Measurements from ENCODE around the gene TMEM200A. TPM values are rescaled to one million over a fixed set of nuclear protein-coding genes. Genes with fewer than 3 reads are reported as not detected.

TMEM200A gene
- polyA plus RNA-seq, 1 donor from 2014 or later: 31.3 TPM

- H3K79me2 ChIP-seq (replicated peaks; ENCODE audit: insufficient read depth, low read length): no peaks in the 10 kb centered on the region
- H3K9me3 ChIP-seq (ENCODE audit: low read length): no peaks in the 10 kb centered on the region
- TF ChIP-seq CTCF (IDR thresholded peaks at IDR 0.05; ENCODE audit: poor library complexity, severe bottlenecking) (no peak), SMC3 (conservative IDR thresholded peaks at IDR 0.05; ENCODE audit: poor library complexity) (no peak), EZH2 (IDR thresholded peaks at IDR 0.05; ENCODE audit: borderline replicate concordance, insufficient read depth, low read length, poor library complexity, severe bottlenecking) (no peak), REST (IDR thresholded peaks at IDR 0.05; ENCODE audit: borderline replicate concordance) (no peak), TAF1 (IDR thresholded peaks at IDR 0.05; ENCODE audit: low read depth) (no peak), MXI1 (conservative IDR thresholded peaks at IDR 0.05; ENCODE audit: poor library complexity, severe bottlenecking) (no peak), RAD21 (conservative IDR thresholded peaks at IDR 0.05) (no peak), EP300 (conservative IDR thresholded peaks at IDR 0.05; ENCODE audit: poor library complexity, severe bottlenecking) (no peak), POLR2AphosphoS5 (IDR thresholded peaks at IDR 0.05) (no peak)
- H3F3A ChIP-seq (ENCODE audit: insufficient read depth, low read length, poor library complexity, severe bottlenecking): no peaks in the 10 kb centered on the region
- H3K27me3 ChIP-seq (ENCODE audit: insufficient read depth, low read depth, low read length): no peaks in the 10 kb centered on the region
- no peaks in the 10 kb centered on the region for H3K36me3 ChIP-seq (ENCODE audit: insufficient read depth, low read length)
- H3K4me2 ChIP-seq (ENCODE audit: low read length): no peak overlapping the region
- no peak overlapping the region for H3K9ac ChIP-seq (ENCODE audit: low read length)
- H3K27ac ChIP-seq (ENCODE audit: low read length): no peak overlapping the region
- H3K4me3 ChIP-seq (ENCODE audit: low read length): no peak overlapping the region
- H4K20me1 ChIP-seq (ENCODE audit: insufficient read depth): no peaks in the 10 kb centered on the region
- no peak overlapping the region for H2AFZ ChIP-seq (ENCODE audit: low read depth, low read length)
- H3K9me2 ChIP-seq (ENCODE audit: insufficient read depth, low read length): no peaks in the 10 kb centered on the region
Measured at GRCh38 chr6:130486417-130486816, 120.6 kb downstream of the TMEM200A start.

GRCh38 chr6:130489514-130489913 is 123.7 kb downstream of the TMEM200A start:
- H3K4me3 ChIP-seq (ENCODE audit: low read length): no peak overlapping the region

More at GRCh38 chr6:130489514-130489913, 123.7 kb downstream of the TMEM200A start:
- H3K9me2 ChIP-seq (ENCODE audit: insufficient read depth, low read length): no peaks in the 10 kb centered on the region
- no peak overlapping the region for H3K27ac ChIP-seq (ENCODE audit: low read length)
- no peak overlapping the region for H2AFZ ChIP-seq (ENCODE audit: low read depth, low read length)
- no peak overlapping the region for H3K4me2 ChIP-seq (ENCODE audit: low read length)
- no peaks in the 10 kb centered on the region for H3K79me2 ChIP-seq (replicated peaks; ENCODE audit: insufficient read depth, low read length)
- H4K20me1 ChIP-seq (ENCODE audit: insufficient read depth): no peaks in the 10 kb centered on the region
- H3K27me3 ChIP-seq (ENCODE audit: insufficient read depth, low read depth, low read length): no peaks in the 10 kb centered on the region
- TF ChIP-seq EZH2 (IDR thresholded peaks at IDR 0.05; ENCODE audit: borderline replicate concordance, insufficient read depth, low read length, poor library complexity, severe bottlenecking): no peak
- TF ChIP-seq REST (IDR thresholded peaks at IDR 0.05; ENCODE audit: borderline replicate concordance): no peak
- no peak for TF ChIP-seq POLR2AphosphoS5 (IDR thresholded peaks at IDR 0.05)
- TF ChIP-seq EP300 (conservative IDR thresholded peaks at IDR 0.05; ENCODE audit: poor library complexity, severe bottlenecking): no peak
- no peak for TF ChIP-seq RAD21 (conservative IDR thresholded peaks at IDR 0.05)
- TF ChIP-seq TAF1 (IDR thresholded peaks at IDR 0.05; ENCODE audit: low read depth): no peak
- TF ChIP-seq CTCF (IDR thresholded peaks at IDR 0.05; ENCODE audit: poor library complexity, severe bottlenecking): no peak
- no peak for TF ChIP-seq SMC3 (conservative IDR thresholded peaks at IDR 0.05; ENCODE audit: poor library complexity)
- TF ChIP-seq MXI1 (conservative IDR thresholded peaks at IDR 0.05; ENCODE audit: poor library complexity, severe bottlenecking): no peak
- no peaks in the 10 kb centered on the region for H3K9me3 ChIP-seq (ENCODE audit: low read length)
- H3K36me3 ChIP-seq (ENCODE audit: insufficient read depth, low read length): no peaks in the 10 kb centered on the region
- H3K9ac ChIP-seq (ENCODE audit: low read length): no peak overlapping the region
- no peaks in the 10 kb centered on the region for H3F3A ChIP-seq (ENCODE audit: insufficient read depth, low read length, poor library complexity, severe bottlenecking)

Measured in neural cell (in vitro differentiated cells).